ENCODE measurements around the gene TCERG1L. TPM values are rescaled to one million over a fixed set of nuclear protein-coding genes. Genes with fewer than 3 reads are reported as not detected.

TCERG1L gene
- total RNA-seq, 1 donor from 2014 or later: 0.46 TPM

DNA sequence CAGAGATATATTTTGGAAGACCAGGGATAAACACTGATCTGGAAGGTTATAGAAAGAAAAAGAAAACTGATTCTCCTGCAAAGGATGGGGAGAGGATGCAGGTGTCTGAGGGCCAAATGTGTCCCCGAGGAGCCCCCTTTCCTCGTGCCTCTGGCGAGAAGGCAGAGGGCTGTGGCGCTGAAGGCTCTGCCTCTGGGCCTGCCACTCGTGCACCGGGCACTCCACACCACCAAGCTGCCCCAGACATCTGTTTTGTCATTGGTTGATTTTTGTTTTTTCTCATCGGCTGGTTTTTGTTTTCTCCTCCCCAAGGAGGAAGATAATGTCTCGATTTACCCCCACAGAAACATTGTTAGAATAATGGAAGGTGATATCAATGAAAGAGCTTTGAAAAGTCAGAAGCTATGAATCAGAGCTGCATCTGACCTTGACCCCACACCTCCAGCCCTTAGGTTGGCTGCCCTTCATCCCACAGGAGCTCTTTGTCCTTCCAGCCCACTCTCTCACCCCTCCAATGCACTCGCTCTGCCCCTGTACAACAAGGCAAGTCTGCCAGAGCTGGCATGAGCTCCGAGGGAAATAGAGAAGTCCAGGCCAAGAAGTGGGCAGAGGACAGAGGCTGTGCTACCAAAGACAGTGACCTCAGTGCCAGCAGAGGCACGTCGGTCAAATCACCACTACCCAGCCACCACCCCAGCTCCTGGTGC is 124.8 kb downstream of the TCERG1L start:
- Histone ChIP-seq H3K27me3 (ENCODE audit: control insufficient read depth, insufficient read depth, low read length) (no peaks in the 10 kb centered on the region), H3K4me3 (ENCODE audit: low read depth, low read length) (no peak overlapping the region), H3K36me3 (ENCODE audit: control insufficient read depth, insufficient read depth, low read length) (no peaks in the 10 kb centered on the region)
- TF ChIP-seq, protein P1, sequence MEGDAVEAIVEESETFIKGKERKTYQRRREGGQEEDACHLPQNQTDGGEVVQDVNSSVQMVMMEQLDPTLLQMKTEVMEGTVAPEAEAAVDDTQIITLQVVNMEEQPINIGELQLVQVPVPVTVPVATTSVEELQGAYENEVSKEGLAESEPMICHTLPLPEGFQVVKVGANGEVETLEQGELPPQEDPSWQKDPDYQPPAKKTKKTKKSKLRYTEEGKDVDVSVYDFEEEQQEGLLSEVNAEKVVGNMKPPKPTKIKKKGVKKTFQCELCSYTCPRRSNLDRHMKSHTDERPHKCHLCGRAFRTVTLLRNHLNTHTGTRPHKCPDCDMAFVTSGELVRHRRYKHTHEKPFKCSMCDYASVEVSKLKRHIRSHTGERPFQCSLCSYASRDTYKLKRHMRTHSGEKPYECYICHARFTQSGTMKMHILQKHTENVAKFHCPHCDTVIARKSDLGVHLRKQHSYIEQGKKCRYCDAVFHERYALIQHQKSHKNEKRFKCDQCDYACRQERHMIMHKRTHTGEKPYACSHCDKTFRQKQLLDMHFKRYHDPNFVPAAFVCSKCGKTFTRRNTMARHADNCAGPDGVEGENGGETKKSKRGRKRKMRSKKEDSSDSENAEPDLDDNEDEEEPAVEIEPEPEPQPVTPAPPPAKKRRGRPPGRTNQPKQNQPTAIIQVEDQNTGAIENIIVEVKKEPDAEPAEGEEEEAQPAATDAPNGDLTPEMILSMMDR (IDR thresholded peaks at IDR 0.05; ENCODE audit: insufficient read depth, low read length, poor library complexity, severe bottlenecking): no peak
- no peak for DNase-seq (ENCODE audit: low read depth)

DNA sequence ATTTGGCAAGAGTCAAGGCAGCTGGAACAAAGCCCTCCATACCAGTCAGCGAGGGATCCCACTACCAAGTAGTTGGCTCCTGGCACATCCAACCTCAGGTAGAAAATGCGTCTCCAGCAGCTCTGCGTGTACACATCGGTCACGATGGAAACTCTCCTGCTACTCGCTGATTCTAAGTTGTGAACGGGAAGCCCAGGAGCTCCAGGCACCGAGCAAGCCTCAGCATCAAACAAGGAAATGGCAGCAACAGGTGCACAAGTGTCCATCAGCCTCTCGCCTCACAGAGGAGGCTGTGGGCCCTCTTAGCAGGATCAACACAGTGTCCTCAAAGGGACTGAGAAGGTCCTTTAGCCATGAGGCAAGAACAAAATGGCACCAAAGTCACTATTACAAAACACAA is 127.0 kb downstream of the TCERG1L start:
- Histone ChIP-seq H3K36me3 (ENCODE audit: control insufficient read depth, insufficient read depth, low read length) (no peaks in the 10 kb centered on the region), H3K4me3 (ENCODE audit: low read depth, low read length) (no peak overlapping the region), H3K27me3 (ENCODE audit: control insufficient read depth, insufficient read depth, low read length) (no peaks in the 10 kb centered on the region)
- DNase-seq (ENCODE audit: low read depth): no peak
- TF ChIP-seq, protein P1 (IDR thresholded peaks at IDR 0.05; ENCODE audit: insufficient read depth, low read length, poor library complexity, severe bottlenecking): no peak

DNA sequence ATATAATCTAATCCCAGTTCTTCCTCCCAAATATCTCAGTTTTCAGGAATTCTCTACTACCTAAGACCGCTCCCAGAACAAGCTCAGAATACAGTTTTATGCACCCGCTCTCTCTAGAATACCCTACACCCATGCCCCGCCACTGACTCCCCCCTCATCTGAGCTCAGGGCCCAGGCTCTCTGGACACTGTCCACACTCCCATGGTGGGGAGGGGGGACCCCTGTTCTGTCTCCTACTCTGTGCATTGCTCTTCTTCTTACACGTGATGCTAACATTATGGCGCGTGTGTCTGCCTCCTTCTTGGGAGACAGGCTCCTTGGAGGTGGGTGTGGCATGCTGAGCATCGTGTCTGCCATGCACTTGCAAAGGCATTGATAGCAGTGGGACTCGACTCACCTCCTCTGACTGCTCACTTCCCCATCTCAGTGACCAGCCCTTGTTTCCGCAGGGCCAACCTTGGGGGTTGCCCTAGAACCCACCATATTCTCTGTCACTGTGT is 127.9 kb downstream of the TCERG1L start:
- TF ChIP-seq, protein P1 (IDR thresholded peaks at IDR 0.05; ENCODE audit: insufficient read depth, low read length, poor library complexity, severe bottlenecking): no peak
- H3K27me3 ChIP-seq (ENCODE audit: control insufficient read depth, insufficient read depth, low read length): no peaks in the 10 kb centered on the region
- DNase-seq (ENCODE audit: low read depth): no peak
- H3K4me3 ChIP-seq (ENCODE audit: low read depth, low read length): no peak overlapping the region
- no peaks in the 10 kb centered on the region for H3K36me3 ChIP-seq (ENCODE audit: control insufficient read depth, insufficient read depth, low read length)

DNA sequence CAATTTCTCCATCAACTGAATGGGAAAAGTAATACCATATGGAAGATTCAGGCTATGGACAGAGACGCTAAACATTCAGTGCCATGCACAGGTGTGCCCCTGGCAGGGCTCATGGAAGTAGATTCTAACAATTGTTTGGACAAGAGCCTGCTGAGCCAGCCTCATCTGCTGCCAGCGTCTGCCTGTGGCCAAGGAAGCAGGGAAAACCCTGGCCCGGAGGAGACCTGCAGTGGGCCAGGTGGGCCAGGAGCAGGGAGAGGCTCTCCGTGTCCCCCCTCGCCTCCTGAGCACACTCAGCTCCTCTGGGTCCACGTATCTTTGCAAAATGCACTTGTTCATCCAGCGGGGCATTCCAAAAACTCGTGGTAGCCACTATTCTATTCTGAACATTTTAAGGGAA is 130.1 kb downstream of the TCERG1L start:
- Histone ChIP-seq H3K4me3 (ENCODE audit: low read depth, low read length) (no peak overlapping the region), H3K36me3 (ENCODE audit: control insufficient read depth, insufficient read depth, low read length) (no peaks in the 10 kb centered on the region), H3K27me3 (ENCODE audit: control insufficient read depth, insufficient read depth, low read length) (no peaks in the 10 kb centered on the region)
- TF ChIP-seq, protein P1 (IDR thresholded peaks at IDR 0.05; ENCODE audit: insufficient read depth, low read length, poor library complexity, severe bottlenecking): no peak
- no peak for DNase-seq (ENCODE audit: low read depth)

DNA sequence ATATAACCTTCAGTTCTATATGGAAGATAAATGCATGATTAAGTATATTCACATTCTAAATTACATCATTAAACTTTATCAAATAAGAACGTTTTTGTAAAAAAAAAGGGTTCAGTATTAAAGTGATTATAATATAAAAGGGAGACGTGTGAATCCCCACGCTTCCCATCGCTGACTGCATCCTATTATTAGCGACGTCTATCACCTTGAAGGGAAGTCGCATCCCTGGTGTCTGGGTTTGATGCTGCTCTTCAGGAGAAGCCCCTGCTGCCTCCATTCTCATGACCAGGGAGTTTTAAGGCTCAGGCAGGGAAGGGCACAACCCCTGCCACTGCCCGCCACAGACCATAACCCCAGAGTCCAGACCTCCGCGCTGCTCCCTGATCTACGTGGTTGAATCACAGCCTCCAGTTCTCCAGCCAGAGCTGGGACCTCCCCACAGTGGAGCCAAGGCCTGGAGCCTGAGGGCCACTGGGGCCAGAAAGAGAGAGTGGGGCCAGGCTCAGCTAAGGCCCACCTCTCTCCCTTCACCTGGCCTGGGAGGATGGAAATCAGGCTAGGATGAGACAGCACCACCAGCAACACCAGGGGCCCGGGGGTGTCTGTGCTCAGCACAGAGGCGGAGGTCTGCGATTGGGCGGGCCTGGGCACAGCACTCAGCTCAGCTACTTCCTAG is 130.6 kb downstream of the TCERG1L start:
- Histone ChIP-seq H3K4me3 (ENCODE audit: low read depth, low read length) (no peak overlapping the region), H3K27me3 (ENCODE audit: control insufficient read depth, insufficient read depth, low read length) (no peaks in the 10 kb centered on the region), H3K36me3 (ENCODE audit: control insufficient read depth, insufficient read depth, low read length) (no peaks in the 10 kb centered on the region)
- TF ChIP-seq, protein P1 (IDR thresholded peaks at IDR 0.05; ENCODE audit: insufficient read depth, low read length, poor library complexity, severe bottlenecking): no peak
- no peak for DNase-seq (ENCODE audit: low read depth)

All from kidney epithelial cell (primary cell).